Hepatocyte (in vitro differentiated cells): Measurements from ENCODE around the gene ADGRL1. TPM values are rescaled to one million over a fixed set of nuclear protein-coding genes. Genes with fewer than 3 reads are reported as not detected.

Experiments used
- DNase-seq: peaks from one replicate; pipeline ENCODE4 v3.0.0-alpha.2; 2016; ENCODE audit warnings: low spot score
- H2AFZ ChIP-seq: fragments of 200-600 bp; sonication (generic); 2 replicates; pipeline ENCODE4 v1.6.0; 2016; ENCODE audit warnings: antibody characterized with exemption, mild to moderate bottlenecking
- H3K27ac ChIP-seq: fragments of 200-600 bp; sonication (generic); 2 replicates; pipeline ENCODE4 v1.5.1; 2016; ENCODE audit warnings: mild to moderate bottlenecking
- H3K27me3 ChIP-seq: fragments of 200-600 bp; sonication (generic); 2 replicates; pipeline ENCODE4 v1.6.1; 2016
- H3K36me3 ChIP-seq: fragments of 200-600 bp; sonication (generic); replicated peaks from 2 replicates; pipeline ENCODE4 v1.5.1; 2016; ENCODE audit warnings: low read depth; ENCODE audit not compliant: insufficient read depth
- H3K4me1 ChIP-seq: fragments of 200-600 bp; sonication (generic); 2 replicates; pipeline ENCODE4 v1.5.1; 2016; ENCODE audit warnings: mild to moderate bottlenecking, moderate library complexity; ENCODE audit not compliant: insufficient read depth
- H3K4me2 ChIP-seq: fragments of 200-600 bp; sonication (generic); 2 replicates; pipeline ENCODE4 v1.6.0; 2016
- H3K4me3 ChIP-seq: fragments of 200-600 bp; sonication (generic); 2 replicates; pipeline ENCODE4 v1.5.1; 2016; ENCODE audit warnings: mild to moderate bottlenecking
- H3K79me2 ChIP-seq: fragments of 200-600 bp; sonication (generic); 2 replicates; pipeline ENCODE4 v1.6.0; 2017; ENCODE audit warnings: mild to moderate bottlenecking
- H3K9me2 ChIP-seq: fragments of 200-600 bp; sonication (generic); replicated peaks from 2 replicates; pipeline ENCODE4 v1.6.0; 2017; ENCODE audit warnings: mild to moderate bottlenecking; ENCODE audit not compliant: insufficient read depth
- H3K9me3 ChIP-seq: fragments of 200-600 bp; sonication (generic); 2 replicates; pipeline ENCODE4 v1.5.1; 2016; ENCODE audit warnings: low read depth, mild to moderate bottlenecking
- H4K20me1 ChIP-seq: fragments of 200-600 bp; sonication (generic); 2 replicates; pipeline ENCODE4 v1.6.0; 2016; ENCODE audit warnings: mild to moderate bottlenecking; ENCODE audit not compliant: insufficient read depth, poor library complexity, severe bottlenecking
- EZH2 ChIP-seq: fragments of 200-600 bp; sonication (generic); IDR thresholded peaks from 2 replicates; pipeline ENCODE4 v1.6.1; 2016; ENCODE audit warnings: antibody characterized with exemption, mild to moderate bottlenecking, borderline replicate concordance
- EZH2phosphoT487 ChIP-seq: fragments of 200-600 bp; sonication (generic); IDR thresholded peaks from one replicate; pipeline ENCODE4 v1.6.1; 2018; ENCODE audit warnings: antibody characterized with exemption, mild to moderate bottlenecking, low read depth, moderate library complexity; ENCODE audit not compliant: unreplicated experiment, severe bottlenecking
- WGBS: methylation state at CpG from one replicate; pipeline ENCODE4 v1.1.6; 2016; ENCODE audit warnings: low lambda C conversion rate; ENCODE audit errors: missing lambda C conversion rate; 5-methylcytosine and 5-hydroxymethylcytosine counted together
- polyA plus RNA-seq: library from polyadenylated mRNA; unstranded; fragments of >200 nt; fragmentation: Nextera tagmentation; extraction: Ambion mirVana; gene quantifications from 2 replicates; pipeline ENCODE4 v1.2.1, GENCODE V29; 2016
- total RNA-seq: library from RNA; depleted of rRNA; stranded (reverse); fragments of >200 nt; gene quantifications from 2 replicates; pipeline ENCODE4 v1.2.3, GENCODE V29; 2014
- TF ChIP-seq, protein P1 (sequence below): fragments of 200-600 bp; sonication (generic); IDR thresholded peaks from 2 replicates; pipeline ENCODE4 v1.5.1; 2016; ENCODE audit warnings: antibody characterized with exemption, mild to moderate bottlenecking; ENCODE audit not compliant: poor library complexity

ADGRL1 gene
- total and polyA plus RNA-seq, 2 experiments from 2014 or later = 11.5 to 11.9 TPM

DNA sequence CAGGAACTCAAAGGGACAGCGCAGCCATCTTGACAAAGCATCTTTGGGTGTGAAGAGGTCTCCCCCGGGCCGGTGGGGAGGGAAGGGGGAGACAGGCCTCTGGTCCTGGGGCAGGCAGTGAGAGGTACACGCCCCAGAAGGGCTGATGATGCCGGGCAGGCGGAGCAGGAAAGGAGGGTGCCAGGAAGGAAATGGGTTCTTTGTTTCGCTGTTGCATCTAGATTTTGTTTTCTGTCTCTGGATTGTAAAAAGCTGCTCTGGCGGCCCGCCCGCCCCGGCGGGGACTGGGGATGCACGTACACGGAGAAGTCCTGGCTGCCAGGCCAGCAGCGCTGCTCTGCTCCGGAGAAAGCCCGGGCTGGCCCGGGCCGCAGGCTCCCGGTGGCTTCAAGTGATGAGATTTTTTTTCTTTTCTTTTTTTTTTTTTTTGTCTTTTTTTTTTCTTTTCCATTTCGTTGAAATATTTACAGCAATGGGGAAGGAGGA, 56.4 kb downstream of the ADGRL1 start:
- no peak overlapping the region for H2AFZ ChIP-seq

DNA sequence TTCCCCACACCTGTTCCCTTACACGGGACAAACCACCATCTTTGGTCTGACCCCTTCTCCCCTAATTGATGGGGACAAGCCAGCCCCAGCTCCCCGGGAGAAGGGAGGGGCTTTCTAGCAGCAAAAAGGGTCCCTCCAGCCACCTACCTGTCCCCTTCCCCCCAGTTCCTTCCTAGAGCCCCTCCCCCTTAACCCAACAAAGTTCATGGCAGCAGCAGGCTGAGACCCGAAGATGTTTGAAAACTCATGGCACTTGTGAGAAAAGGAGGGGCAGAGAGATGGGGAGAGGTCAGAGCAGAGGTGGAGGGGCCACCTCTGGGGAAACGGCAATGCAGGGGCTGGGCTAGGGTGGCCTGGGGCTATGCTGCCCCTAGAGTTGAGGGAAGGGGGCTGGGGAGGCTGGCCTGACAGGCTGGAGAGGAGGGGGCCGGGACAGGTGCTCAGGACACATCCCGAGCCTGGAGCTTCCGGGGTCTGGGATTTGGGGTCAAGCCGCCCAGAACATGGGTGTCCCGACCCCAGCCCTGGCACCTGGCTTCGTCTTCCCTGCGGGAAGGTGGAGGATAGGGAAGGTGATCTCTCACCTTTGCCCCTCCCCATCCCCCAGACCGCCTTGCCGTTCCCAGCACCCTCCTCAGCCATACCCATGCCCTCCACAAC, 57.1 kb downstream of the ADGRL1 start:
- H3K4me2 ChIP-seq = no peak overlapping the region
- no peak overlapping the region for H2AFZ ChIP-seq
- H3K4me3 ChIP-seq = no peak overlapping the region
- peaks cover 11% of the 10 kb centered on the region for H3K4me1 ChIP-seq
- no peaks in the 10 kb centered on the region for H3K9me3 ChIP-seq
- H3K27ac ChIP-seq = peak overlapping the region; percentile 90
- H4K20me1 ChIP-seq = no peaks in the 10 kb centered on the region
- H3K36me3 ChIP-seq = no peaks in the 10 kb centered on the region
- H3K27me3 ChIP-seq = no peaks in the 10 kb centered on the region
- no peak for DNase-seq
- WGBS = 91% methylated on average over 13 of the region's 13 CpGs
- TF ChIP-seq, protein P1, sequence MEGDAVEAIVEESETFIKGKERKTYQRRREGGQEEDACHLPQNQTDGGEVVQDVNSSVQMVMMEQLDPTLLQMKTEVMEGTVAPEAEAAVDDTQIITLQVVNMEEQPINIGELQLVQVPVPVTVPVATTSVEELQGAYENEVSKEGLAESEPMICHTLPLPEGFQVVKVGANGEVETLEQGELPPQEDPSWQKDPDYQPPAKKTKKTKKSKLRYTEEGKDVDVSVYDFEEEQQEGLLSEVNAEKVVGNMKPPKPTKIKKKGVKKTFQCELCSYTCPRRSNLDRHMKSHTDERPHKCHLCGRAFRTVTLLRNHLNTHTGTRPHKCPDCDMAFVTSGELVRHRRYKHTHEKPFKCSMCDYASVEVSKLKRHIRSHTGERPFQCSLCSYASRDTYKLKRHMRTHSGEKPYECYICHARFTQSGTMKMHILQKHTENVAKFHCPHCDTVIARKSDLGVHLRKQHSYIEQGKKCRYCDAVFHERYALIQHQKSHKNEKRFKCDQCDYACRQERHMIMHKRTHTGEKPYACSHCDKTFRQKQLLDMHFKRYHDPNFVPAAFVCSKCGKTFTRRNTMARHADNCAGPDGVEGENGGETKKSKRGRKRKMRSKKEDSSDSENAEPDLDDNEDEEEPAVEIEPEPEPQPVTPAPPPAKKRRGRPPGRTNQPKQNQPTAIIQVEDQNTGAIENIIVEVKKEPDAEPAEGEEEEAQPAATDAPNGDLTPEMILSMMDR = no peak
- TF ChIP-seq EZH2 = no peak
- TF ChIP-seq EZH2phosphoT487 = no peak
- H3K79me2 ChIP-seq = no peaks in the 10 kb centered on the region
- H3K9me2 ChIP-seq = no peaks in the 10 kb centered on the region

More for the DNA sequence above, 56.4 kb downstream of the ADGRL1 start:
- Histone ChIP-seq H3K27me3 (no peaks in the 10 kb centered on the region), H3K9me2 (no peaks in the 10 kb centered on the region), H3K4me3 (no peak overlapping the region), H3K27ac (peak overlapping the region; percentile 90), H3K79me2 (no peaks in the 10 kb centered on the region), H3K36me3 (no peaks in the 10 kb centered on the region), H4K20me1 (no peaks in the 10 kb centered on the region), H3K4me2 (peak overlapping the region; percentile 5), H3K4me1 (peaks cover 11% of the 10 kb centered on the region), H3K9me3 (no peaks in the 10 kb centered on the region)
- WGBS = 59% methylated on average over 20 of the region's 21 CpGs
- no peak for TF ChIP-seq EZH2
- TF ChIP-seq, protein P1 = no peak
- no peak for TF ChIP-seq EZH2phosphoT487
- peak; percentile 72 for DNase-seq

DNA sequence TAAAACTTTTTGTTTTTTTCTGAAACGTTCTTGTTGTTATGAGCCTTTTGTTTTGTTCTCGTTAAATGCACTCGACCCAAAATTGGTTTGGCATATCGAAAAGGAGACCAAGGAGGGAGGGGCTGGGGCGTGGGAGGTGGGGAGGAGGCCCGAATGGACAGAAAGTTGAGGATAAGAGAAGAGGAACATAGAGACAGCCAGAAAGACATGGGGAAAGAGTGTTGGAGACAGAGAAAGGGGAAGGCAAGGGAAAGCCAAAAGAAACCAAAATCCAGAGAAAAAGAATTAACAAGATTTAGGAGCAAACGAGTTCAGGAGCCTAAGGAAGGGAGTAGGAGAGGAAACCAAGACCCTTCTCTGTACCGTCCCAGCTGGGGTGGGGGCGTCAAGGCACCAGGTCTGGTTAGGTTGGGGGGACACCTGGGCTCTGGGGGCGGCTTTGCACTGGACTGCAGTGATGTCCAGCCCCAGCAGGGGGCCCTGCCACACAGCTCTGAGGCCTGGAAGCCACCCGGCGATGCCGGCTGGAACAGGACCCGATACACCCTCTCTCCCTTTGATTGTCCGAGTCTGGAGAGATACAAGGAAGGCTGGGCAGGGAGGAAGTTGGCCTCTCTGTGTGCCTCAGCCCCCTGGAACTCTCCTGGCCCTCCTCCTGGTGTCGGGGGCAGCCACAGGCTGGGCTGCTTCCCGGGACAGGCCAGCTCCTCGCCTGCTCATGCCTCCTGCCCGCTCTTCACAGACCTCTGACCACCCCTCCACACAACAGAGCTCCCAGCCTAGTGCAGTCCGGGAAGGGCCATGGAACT, 58.0 kb downstream of the ADGRL1 start:
- H3K36me3 ChIP-seq = no peaks in the 10 kb centered on the region
- H3K27me3 ChIP-seq = no peaks in the 10 kb centered on the region
- peak overlapping the region; percentile 90 for H3K27ac ChIP-seq
- no peak overlapping the region for H2AFZ ChIP-seq
- WGBS = 48% methylated on average over 20 of the region's 20 CpGs
- no peaks in the 10 kb centered on the region for H3K9me2 ChIP-seq
- no peak for TF ChIP-seq EZH2
- TF ChIP-seq, protein P1 = peak; percentile 80
- peak overlapping the region; percentile 62 for H3K4me2 ChIP-seq
- H4K20me1 ChIP-seq = no peaks in the 10 kb centered on the region
- H3K79me2 ChIP-seq = peaks cover 3% of the 10 kb centered on the region
- no peak overlapping the region for H3K4me3 ChIP-seq
- no peaks in the 10 kb centered on the region for H3K9me3 ChIP-seq
- H3K4me1 ChIP-seq = peaks cover 11% of the 10 kb centered on the region
- peak; percentile 85 for DNase-seq
